ENCODE results near the gene HDAC4. TPM values are rescaled to one million over a fixed set of nuclear protein-coding genes. Genes with fewer than 3 reads are reported as not detected.

Gene HDAC4
- total RNA-seq, 4 donors from 2014 or later = 24.8 to 82.9 (median 41.3) TPM

GRCh38 chr2:239212929-239213642, 187.7 kb downstream of the HDAC4 start:
- TF ChIP-seq, protein P1, sequence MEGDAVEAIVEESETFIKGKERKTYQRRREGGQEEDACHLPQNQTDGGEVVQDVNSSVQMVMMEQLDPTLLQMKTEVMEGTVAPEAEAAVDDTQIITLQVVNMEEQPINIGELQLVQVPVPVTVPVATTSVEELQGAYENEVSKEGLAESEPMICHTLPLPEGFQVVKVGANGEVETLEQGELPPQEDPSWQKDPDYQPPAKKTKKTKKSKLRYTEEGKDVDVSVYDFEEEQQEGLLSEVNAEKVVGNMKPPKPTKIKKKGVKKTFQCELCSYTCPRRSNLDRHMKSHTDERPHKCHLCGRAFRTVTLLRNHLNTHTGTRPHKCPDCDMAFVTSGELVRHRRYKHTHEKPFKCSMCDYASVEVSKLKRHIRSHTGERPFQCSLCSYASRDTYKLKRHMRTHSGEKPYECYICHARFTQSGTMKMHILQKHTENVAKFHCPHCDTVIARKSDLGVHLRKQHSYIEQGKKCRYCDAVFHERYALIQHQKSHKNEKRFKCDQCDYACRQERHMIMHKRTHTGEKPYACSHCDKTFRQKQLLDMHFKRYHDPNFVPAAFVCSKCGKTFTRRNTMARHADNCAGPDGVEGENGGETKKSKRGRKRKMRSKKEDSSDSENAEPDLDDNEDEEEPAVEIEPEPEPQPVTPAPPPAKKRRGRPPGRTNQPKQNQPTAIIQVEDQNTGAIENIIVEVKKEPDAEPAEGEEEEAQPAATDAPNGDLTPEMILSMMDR (IDR thresholded peaks at IDR 0.05; ENCODE audit: low read depth) = no peak

DNA sequence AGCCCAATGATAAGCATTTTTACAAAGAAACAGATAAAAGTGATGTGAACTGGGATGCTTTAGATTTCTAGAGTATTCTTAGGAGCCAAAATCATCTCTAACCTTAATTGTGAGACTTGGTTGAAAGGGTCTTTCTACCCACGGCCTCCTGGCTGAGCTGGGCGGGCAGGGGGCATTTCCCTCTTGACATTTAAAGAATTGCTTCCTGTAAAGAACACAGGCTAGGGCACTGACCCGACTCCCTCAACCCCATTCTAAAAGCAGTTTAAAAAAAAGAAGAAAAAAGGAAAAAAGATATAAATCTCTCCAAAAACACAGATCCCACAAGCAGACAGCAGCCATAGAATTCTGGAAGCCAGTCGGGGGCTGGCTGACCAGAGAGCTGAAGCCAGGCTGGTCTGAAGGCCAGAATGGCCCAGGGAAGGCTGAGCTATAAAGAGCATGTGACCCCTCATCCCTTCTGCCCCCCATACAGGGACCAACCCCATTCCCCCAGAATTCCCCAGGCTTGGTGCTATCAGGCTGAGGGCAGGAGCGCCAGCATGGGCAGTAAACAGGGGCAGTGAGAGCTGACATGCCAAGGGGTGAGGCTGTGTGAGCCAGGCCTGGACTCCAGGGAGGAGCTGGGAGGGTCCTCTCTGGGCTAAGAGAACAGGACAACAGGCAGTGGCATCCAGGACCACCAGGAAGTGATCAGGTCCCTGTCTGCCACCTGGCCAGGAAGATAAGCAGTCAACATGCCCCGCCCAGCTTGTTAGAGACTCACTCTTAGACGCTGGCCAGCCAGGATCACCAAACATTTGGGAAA, 188.5 kb downstream of the HDAC4 start:
- TF ChIP-seq, protein P1 (IDR thresholded peaks at IDR 0.05; ENCODE audit: low read depth) = no peak

DNA sequence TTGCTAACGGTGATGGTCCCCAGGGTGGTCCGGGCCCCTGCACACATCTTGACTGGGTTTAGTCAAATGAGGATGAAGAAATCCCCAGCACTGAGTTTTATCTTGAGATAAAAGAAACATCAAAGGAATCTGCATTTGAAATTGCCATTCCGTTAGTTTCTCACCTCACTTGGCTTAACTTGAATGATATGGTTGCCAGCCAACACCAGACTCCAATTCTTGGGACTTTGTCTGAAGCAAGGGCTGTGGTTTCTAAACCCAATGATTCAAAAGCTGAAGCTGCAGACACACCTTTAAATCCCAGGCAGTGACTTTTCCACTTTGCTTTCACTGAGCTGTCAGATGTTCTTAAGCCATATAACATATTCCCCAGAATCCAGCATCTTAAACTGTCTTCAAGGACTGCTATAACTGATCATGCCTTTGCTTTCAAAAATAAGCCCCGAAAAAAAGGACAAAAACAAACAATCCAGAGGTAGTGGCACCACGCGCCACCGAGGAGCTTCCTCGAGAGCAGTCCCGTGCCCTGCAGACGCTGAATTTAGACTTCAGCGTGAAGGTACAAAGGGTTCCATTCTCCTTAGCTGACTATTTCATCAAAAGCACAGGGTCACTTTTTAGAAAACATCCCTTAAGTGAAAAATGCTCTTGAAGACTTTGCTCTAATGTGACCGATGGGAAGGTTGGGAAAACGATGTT, 189.3 kb downstream of the HDAC4 start:
- TF ChIP-seq, protein P1 (IDR thresholded peaks at IDR 0.05; ENCODE audit: low read depth) = no peak

DNA sequence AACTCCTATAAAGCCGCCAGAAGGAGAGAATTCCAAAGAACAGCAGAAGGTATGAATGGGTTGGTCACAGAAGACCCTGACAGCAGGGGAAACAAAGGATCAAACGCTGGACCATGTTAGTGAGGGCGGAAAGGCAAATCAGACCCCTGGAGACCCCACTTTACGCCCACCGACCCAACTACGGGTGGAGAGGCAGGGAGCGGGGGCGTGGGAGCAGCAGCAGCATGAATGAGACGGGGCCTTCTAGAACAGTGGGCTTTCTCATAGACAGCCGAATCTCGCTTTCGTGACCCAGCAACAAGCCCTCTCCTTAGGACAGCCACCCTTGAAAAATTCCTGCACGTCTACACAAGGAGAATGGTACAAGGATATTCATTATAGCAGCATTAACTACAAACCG, 191.0 kb downstream of the HDAC4 start:
- TF ChIP-seq, protein P1 (IDR thresholded peaks at IDR 0.05; ENCODE audit: low read depth) = no peak

DNA sequence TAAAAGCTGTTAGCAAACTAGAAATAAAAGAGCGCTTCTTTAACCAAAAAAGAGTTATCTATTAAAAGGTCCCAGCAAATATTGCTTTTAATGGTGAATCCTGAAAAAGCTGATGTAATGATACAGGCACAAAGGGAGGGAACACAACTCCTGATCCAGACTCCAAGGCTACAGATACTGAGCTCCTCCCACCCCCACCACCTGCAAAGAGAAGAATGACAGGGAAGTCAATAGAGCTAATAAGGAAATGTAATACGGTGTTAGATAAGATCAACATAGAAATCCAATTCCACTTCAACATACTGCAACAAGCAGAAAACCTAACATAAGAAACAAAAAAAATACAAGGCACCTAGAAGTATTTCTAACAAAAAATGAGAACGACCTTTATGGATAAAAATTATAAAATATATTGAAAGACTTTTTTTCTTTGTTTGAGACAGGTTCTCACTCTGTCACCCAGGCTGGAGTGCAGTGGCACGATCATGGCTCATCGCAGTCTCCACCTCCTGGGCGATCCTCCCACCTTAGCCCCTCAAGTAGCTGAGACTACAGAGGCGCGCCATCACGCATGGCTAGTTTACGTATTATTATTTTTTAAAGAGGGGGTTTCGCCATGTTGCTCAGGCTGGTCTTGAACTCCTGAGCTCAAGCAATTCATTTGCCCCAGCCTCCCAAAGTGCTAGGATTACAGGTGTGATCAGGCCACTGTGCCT, 192.2 kb downstream of the HDAC4 start:
- TF ChIP-seq, protein P1 (IDR thresholded peaks at IDR 0.05; ENCODE audit: low read depth) = no peak

DNA sequence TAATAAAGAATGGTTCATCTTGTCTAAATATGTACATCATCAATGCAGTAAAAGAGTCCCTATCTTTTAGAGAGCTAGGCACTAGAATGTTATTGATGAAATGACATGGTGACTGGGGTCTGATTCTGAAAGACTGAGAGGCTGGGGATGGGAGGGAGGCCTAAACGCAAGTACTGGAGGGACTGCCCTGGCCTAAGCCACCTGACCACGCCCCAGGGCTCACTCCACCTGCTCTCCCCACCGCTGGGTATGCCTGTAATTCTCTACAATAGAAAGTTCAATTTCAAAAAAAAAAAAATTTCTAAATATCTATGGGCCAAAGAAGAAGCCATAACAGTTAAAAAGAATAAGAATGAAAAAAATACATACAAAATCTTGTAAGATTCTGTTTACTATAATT, 194.0 kb downstream of the HDAC4 start:
- TF ChIP-seq, protein P1 (IDR thresholded peaks at IDR 0.05; ENCODE audit: low read depth) = no peak

Measured in subcutaneous adipose tissue (tissue), 4 donors.